Coronary artery (tissue), 2 donors: Measurements from ENCODE around the gene KLHL12.

Experiments used
- DNase-seq: peaks from one replicate; pipeline ENCODE4 v3.0.0-alpha.2; 2017; ENCODE audit warnings: low spot score
- H3K27ac ChIP-seq, 2 donors: fragments of 200-600 bp; sonication (generic); one replicate each; pipeline ENCODE4 v1.5.1; 2016 to 2019
- H3K4me3 ChIP-seq: fragments of 200-600 bp; sonication (generic); 2 replicates; pipeline ENCODE4 v1.5.1; 2016; ENCODE audit warnings: mild to moderate bottlenecking, moderate library complexity
- TF ChIP-seq, protein P1 (sequence below): fragments of 200-600 bp; sonication (generic); IDR thresholded peaks from one replicate; pipeline ENCODE4 v1.5.1; 2019; ENCODE audit warnings: antibody characterized with exemption

The KLHL12 gene

DNA sequence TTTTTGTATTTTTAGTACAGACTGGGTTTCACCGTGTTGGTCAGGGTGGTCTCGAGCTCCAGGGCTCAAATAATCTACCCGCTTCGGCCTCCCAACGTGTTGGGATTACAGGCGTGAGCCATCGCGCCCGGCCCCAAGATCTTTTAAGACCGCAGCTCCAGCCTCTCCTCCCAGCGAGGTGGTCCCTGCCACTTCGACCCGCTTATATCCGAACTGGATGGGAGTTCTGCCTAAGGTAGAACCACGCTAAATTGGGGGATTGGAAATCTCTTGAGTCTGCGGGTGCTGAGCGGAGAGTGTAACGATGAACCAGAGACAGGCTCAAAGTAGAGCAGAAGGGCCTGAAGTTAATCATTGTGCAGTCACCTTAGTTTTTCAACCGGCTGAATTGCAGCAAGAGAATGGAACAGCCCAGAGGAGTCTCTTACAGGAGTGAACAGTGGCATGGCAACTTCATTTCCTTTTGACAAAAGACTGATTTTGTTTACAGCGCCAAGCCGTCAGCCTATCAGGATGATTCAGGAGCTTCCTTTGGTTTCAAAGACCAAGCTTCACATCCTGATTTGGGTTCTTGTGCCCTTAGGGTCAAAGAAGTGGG is 40.7 kb upstream of the KLHL12 start:
- no peak for DNase-seq
- Histone ChIP-seq H3K27ac (peak overlapping the region; percentile 94 to 97), H3K4me3 (peak overlapping the region; percentile 88)
- TF ChIP-seq, protein P1, sequence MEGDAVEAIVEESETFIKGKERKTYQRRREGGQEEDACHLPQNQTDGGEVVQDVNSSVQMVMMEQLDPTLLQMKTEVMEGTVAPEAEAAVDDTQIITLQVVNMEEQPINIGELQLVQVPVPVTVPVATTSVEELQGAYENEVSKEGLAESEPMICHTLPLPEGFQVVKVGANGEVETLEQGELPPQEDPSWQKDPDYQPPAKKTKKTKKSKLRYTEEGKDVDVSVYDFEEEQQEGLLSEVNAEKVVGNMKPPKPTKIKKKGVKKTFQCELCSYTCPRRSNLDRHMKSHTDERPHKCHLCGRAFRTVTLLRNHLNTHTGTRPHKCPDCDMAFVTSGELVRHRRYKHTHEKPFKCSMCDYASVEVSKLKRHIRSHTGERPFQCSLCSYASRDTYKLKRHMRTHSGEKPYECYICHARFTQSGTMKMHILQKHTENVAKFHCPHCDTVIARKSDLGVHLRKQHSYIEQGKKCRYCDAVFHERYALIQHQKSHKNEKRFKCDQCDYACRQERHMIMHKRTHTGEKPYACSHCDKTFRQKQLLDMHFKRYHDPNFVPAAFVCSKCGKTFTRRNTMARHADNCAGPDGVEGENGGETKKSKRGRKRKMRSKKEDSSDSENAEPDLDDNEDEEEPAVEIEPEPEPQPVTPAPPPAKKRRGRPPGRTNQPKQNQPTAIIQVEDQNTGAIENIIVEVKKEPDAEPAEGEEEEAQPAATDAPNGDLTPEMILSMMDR = no peak

DNA sequence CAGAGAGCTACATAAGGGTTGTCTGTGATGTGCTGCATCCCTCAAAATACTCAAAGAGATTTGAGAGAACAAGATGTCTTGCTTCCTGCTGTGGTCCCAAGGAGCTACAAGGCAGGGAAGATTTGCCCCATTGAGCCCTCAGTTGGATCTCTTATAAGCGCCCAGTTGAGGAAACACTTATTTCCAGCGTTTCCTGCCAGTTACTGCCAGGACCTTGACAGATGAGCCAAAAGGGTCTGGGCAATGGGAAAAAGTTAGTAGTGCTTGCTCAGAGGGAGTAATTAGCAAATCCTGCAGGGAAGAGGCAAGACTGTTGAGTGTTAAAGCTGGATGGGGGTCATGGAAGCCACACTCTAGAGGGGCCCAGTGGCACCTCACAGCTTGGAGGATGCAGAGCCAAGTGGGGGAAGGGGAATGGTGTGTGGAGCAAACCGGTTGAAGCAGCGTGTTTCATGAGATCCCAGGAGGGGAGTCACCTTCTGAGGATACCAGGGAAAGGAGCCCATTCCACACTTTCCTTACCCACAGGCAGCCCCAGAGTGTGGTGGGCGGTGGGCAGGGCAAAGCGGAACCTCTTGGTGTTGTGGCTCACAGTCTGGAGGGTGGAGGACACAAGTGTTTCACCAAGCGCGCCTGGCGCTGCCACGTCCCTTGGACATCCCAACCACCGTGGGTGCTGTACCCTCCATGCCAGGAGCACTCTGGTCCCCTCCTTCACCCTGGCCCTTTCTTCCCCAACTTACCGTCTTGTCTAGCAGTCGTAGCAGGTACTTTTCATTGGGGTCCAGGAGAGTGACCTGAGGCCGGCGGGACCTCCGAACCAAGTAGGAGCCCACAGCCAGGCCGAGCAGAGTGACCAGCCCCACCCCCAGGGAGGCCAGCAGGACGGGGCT is 39.2 kb upstream of the KLHL12 start:
- TF ChIP-seq, protein P1 = no peak
- peak overlapping the region; percentile 94 to 97 for H3K27ac ChIP-seq
- peak overlapping the region; percentile 88 for H3K4me3 ChIP-seq
- DNase-seq = no peak

DNA sequence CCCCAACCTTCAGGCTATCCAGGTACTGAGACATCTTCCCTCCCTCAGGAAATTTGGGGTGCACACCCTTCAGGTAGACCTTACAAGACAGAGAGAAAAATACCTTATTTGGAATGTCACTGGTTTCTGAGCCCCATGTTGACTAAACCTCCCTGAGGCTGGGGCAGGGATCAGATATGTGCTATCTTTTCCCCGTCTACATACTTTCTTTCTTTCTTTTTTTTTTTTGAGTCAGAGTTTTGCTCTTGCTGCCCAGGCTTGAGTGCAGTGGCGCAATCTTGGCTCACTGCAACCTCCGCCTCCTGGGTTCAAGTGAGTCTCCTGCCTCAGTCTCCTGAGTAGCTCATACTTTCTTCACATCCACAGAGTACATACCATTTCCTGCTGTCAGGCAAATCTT is 38.4 kb upstream of the KLHL12 start:
- Histone ChIP-seq H3K27ac (no peak overlapping the region), H3K4me3 (no peak overlapping the region)
- TF ChIP-seq, protein P1 = no peak
- DNase-seq = no peak

DNA sequence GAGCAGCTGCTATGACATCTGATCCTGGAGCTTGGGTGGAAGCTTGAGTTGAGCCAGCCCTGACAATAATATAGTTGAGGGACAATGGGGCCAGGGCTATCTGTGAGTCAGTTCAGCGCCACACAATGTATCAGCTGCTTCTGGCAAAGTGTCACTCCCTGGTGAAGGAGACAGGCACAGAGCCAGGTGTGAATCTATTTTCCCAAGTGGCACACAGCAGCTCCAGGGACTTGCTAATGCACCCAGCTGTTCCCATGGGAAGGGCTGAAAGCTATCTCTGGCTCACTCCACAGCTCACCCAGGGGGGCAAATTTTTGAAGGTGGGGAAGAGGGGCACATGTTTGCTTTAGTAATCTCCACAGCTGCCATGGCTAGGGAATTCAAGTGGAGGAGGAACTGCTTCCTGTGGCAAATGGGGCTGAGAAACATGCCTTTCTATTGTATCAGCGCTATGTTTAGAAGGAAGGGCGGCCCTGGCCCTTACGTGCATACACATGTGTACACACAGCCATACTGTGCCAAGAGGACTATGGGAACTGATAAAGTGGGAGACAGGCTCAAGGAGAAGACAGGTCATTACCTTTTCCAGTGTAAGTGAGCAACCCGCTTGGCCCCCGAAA is 37.9 kb upstream of the KLHL12 start:
- no peak for DNase-seq
- Histone ChIP-seq H3K27ac (no peak overlapping the region), H3K4me3 (no peak overlapping the region)
- TF ChIP-seq, protein P1 = no peak

DNA sequence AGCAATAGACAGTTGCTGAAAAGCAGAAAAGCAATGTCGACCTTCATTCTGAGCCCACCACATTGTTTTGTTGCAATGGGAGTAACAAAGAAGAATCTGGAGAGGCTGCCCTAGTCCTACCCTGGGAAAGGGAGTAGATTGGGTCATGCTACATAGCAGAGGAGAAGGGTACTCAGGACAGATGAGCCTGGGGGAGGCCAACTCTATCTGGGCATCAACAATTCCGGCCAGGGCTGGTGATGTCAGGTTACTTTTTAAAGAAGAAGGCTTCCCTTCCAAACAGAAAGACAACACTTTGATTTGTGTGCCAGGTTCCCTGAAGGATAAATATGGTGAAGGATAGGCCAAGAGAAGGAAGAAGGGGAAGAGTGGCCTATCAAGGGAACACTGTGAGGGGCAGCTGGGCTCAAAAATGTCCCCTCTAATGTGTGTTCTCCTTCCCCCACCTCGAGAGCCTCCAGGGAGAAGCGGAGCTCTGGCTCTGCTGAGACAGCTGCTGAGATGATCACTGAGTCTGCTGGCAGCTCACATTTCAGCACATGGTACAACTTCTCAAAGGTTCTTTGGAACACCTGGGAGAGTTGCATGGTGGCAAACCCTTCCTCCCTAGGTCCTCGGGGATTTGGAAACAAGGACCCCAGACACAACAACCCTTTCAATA is 34.3 kb upstream of the KLHL12 start:
- TF ChIP-seq, protein P1 = no peak
- DNase-seq = no peak
- Histone ChIP-seq H3K4me3 (no peak overlapping the region), H3K27ac (no peak overlapping the region)

DNA sequence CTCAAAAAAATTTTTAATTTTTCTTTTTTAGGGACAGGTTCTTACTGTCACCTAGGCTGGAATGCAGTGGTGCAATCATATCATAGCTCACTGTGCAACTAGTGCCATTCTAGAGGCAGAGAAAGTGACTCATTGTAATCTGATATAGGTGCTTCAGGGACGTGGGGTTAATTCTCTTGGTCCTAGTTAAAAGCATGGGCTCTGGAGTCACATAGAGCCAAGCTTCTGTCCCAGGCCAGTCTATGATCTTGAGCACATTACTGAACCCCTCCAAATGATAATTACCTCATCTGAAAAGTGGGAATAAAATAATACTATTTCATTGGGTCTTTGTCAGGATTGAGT is 32.2 kb upstream of the KLHL12 start:
- TF ChIP-seq, protein P1 = no peak
- no peak overlapping the region for H3K27ac ChIP-seq
- H3K4me3 ChIP-seq = no peak overlapping the region
- no peak for DNase-seq
